GM12873 (cell line): ENCODE measurements around the gene EIF3A.

ENCODE experiments used
- CTCF ChIP-seq: IDR thresholded peaks from 2 replicates; pipeline ENCODE4 v1.5.1; 2012; ENCODE audit warnings: low read depth, mild to moderate bottlenecking, moderate library complexity, low read length, control low read depth; ENCODE audit not compliant: insufficient read depth; ENCODE audit errors: missing control alignments

EIF3A gene

GRCh38 chr10:118993214-118993613 lies 87.4 kb downstream of the EIF3A start:
- no peak for TF ChIP-seq CTCF

GRCh38 chr10:118992496-118992895 lies 88.1 kb downstream of the EIF3A start:
- no peak for TF ChIP-seq CTCF

- no peak for TF ChIP-seq CTCF
Measured at GRCh38 chr10:118990326-118990725, 90.3 kb downstream of the EIF3A start.

GRCh38 chr10:118986815-118987790 lies 93.5 kb downstream of the EIF3A start:
- TF ChIP-seq CTCF = no peak

- no peak for TF ChIP-seq CTCF
Measured at GRCh38 chr10:118985576-118985975, 95.0 kb downstream of the EIF3A start.
